ENCODE results near the gene SRP9.
A peak's percentile ranks its signal among the peaks of the same experiment; 100 is the strongest.
"Not testable (repeated sequence)": the region's sequence is repeated elsewhere in the genome, so short reads cannot be mapped to it uniquely, and the experiment has no call there.

SRP9 gene

GRCh38 chr1:225776294-225776693 lies 1.3 kb upstream of the SRP9 start:
- no peak for DNase-seq (ENCODE audit: low spot score)

GRCh38 chr1:225777058-225777582 lies 506 bp upstream of the SRP9 start:
- DNase-seq (ENCODE audit: low spot score): no peak

GRCh38 chr1:225778337-225778669 lies 677 bp downstream of the SRP9 start:
- DNase-seq (ENCODE audit: low spot score): no peak

GRCh38 chr1:225779165-225779564 lies 1.5 kb downstream of the SRP9 start:
- not testable (repeated sequence) for DNase-seq (ENCODE audit: low spot score)

- DNase-seq (ENCODE audit: low spot score): no peak
Measured at GRCh38 chr1:225780134-225780533, 2.5 kb downstream of the SRP9 start.

- DNase-seq (ENCODE audit: low spot score): no peak
Measured at GRCh38 chr1:225780630-225781029, 3.0 kb downstream of the SRP9 start.

GRCh38 chr1:225789142-225789541 lies 11.5 kb downstream of the SRP9 start:
- DNase-seq (ENCODE audit: low spot score): not testable (repeated sequence)

GRCh38 chr1:225794954-225795353 lies 17.3 kb downstream of the SRP9 start:
- DNase-seq (ENCODE audit: low spot score): no peak

GRCh38 chr1:225796097-225796496 lies 18.5 kb downstream of the SRP9 start:
- not testable (repeated sequence) for DNase-seq (ENCODE audit: low spot score)

- DNase-seq (ENCODE audit: low spot score): not testable (repeated sequence)
Measured at GRCh38 chr1:225801146-225801545, 23.5 kb downstream of the SRP9 start.

- no peak for DNase-seq (ENCODE audit: low spot score)
Measured at GRCh38 chr1:225806249-225806648, 28.6 kb downstream of the SRP9 start.

- not testable (repeated sequence) for DNase-seq (ENCODE audit: low spot score)
Measured at GRCh38 chr1:225806736-225807135, 29.1 kb downstream of the SRP9 start.

GRCh38 chr1:225808136-225808535 lies 30.5 kb downstream of the SRP9 start:
- no peak for DNase-seq (ENCODE audit: low spot score)

GRCh38 chr1:225809842-225810578 lies 32.4 kb downstream of the SRP9 start, which contains the start of gene EPHX1:
EPHX1 (plus strand) TSS chr1:225810124; CDS start chr1:225828730, 18,606 bp downstream.
- peak; percentile 98 for DNase-seq (ENCODE audit: low spot score)

GRCh38 chr1:225810579-225811538 lies 33.2 kb downstream of the SRP9 start:
- not testable (repeated sequence) for DNase-seq (ENCODE audit: low spot score)

GRCh38 chr1:225811622-225812487 lies 34.2 kb downstream of the SRP9 start:
- DNase-seq (ENCODE audit: low spot score): peak; percentile 38

- DNase-seq (ENCODE audit: low spot score): no peak
Measured at GRCh38 chr1:225812488-225813213, 35.0 kb downstream of the SRP9 start.

GRCh38 chr1:225813214-225813964 lies 35.8 kb downstream of the SRP9 start:
- peak; percentile 77 for DNase-seq (ENCODE audit: low spot score)

GRCh38 chr1:225814381-225814780 lies 36.8 kb downstream of the SRP9 start:
- DNase-seq (ENCODE audit: low spot score): no peak

- not testable (repeated sequence) for DNase-seq (ENCODE audit: low spot score)
Measured at GRCh38 chr1:225815090-225815489, 37.5 kb downstream of the SRP9 start.
